GM12878 (cell line): ENCODE measurements around the gene SMCO1. TPM values are rescaled to one million over a fixed set of nuclear protein-coding genes. Genes with fewer than 3 reads are reported as not detected.

Experiments
- ATF2 ChIP-seq: IDR thresholded peaks from 2 replicates; pipeline ENCODE4 v1.6.1; 2012; ENCODE audit warnings: low read length, inconsistent platforms
- CBX5 ChIP-seq: sonication (generic); IDR thresholded peaks from 2 replicates; pipeline ENCODE4 v1.6.1; 2016; ENCODE audit warnings: low read depth, moderate library complexity, mild to moderate bottlenecking, inconsistent platforms
- DPF2 ChIP-seq: fragments of 450-650 bp; IDR thresholded peaks from 2 replicates; pipeline ENCODE4 v1.6.1; 2017; ENCODE audit warnings: mild to moderate bottlenecking
- FOXK2 ChIP-seq: fragments of 450-650 bp; IDR thresholded peaks from 2 replicates; pipeline ENCODE4 v1.6.1; 2017; ENCODE audit warnings: mild to moderate bottlenecking, moderate library complexity
- HDAC6 ChIP-seq: fragments of 200-600 bp; sonication (generic); IDR thresholded peaks from one replicate; pipeline ENCODE4 v1.8.0; 2017; ENCODE audit warnings: antibody characterized with exemption; ENCODE audit not compliant: unreplicated experiment
- IRF4 ChIP-seq: IDR thresholded peaks from 2 replicates; pipeline ENCODE4 v1.6.1; 2011; ENCODE audit warnings: low read depth, low read length
- KAT2A ChIP-seq: conservative IDR thresholded peaks from 2 replicates; pipeline ENCODE4 v1.6.1; 2011; ENCODE audit warnings: low read depth, low read length; ENCODE audit not compliant: control insufficient read depth
- MEF2B ChIP-seq: fragments of 450-650 bp; IDR thresholded peaks from 2 replicates; pipeline ENCODE4 v1.6.1; 2018; ENCODE audit warnings: mild to moderate bottlenecking, moderate library complexity; ENCODE audit not compliant: partially characterized antibody, poor library complexity, severe bottlenecking
- PAX5 ChIP-seq: IDR thresholded peaks from 2 replicates; pipeline ENCODE4 v1.6.1; 2011; ENCODE audit warnings: low read depth, low read length, borderline replicate concordance
- RELB ChIP-seq: fragments of 450-650 bp; IDR thresholded peaks from 2 replicates; pipeline ENCODE4 v1.6.1; 2017; ENCODE audit warnings: low read depth, mild to moderate bottlenecking, moderate library complexity
- SIN3A ChIP-seq: IDR thresholded peaks from 2 replicates; pipeline ENCODE4 v1.6.1; 2012; ENCODE audit warnings: low read depth, low read length, improper control_type of control experiment
- SREBF2 ChIP-seq: IDR thresholded peaks from 2 replicates; pipeline ENCODE4 v1.6.1; 2012; ENCODE audit warnings: mild to moderate bottlenecking, low read length
- STAT1 ChIP-seq: fragments of 450-650 bp; conservative IDR thresholded peaks from 2 replicates; pipeline ENCODE4 v1.6.1; 2014; ENCODE audit warnings: antibody characterized with exemption, mild to moderate bottlenecking
- TCF12 ChIP-seq: IDR thresholded peaks from 2 replicates; pipeline ENCODE4 v1.6.1; 2011; ENCODE audit warnings: low read depth, mild to moderate bottlenecking, low read length
- USF1 ChIP-seq: IDR thresholded peaks from 2 replicates; pipeline ENCODE4 v1.6.1; 2011; ENCODE audit warnings: borderline replicate concordance, low read depth, mild to moderate bottlenecking, moderate library complexity, mixed read lengths, low read length; ENCODE audit not compliant: insufficient read depth; ENCODE audit errors: extremely low read length
- ZBTB4 ChIP-seq: fragments of 450-650 bp; formaldehyde crosslinking; IDR thresholded peaks from 2 replicates; pipeline ENCODE4 v1.4.0; 2022; ENCODE audit warnings: mild to moderate bottlenecking, moderate library complexity
- ZNF207 ChIP-seq: fragments of 450-650 bp; IDR thresholded peaks from 2 replicates; pipeline ENCODE4 v1.6.1; 2014; ENCODE audit warnings: antibody characterized with exemption, mild to moderate bottlenecking, borderline replicate concordance
- ZNF274 ChIP-seq: IDR thresholded peaks from one replicate; pipeline ENCODE4 v1.8.0; 2011; ENCODE audit not compliant: insufficient read length, insufficient read depth
- polyA plus RNA-seq, 11 experiments: library from polyadenylated mRNA; depleted of rRNA in 4 of 11; unstranded in 6 of 11; stranded (reverse) in 5 of 11; fragments of >200 nt; fragmentation: Nextera tagmentation in 4 of 11; fragmentation: Illumina TruSeq in 1 of 11; extraction: Ambion mirVana in 4 of 11; extraction: Trizol in 1 of 11; gene quantifications; 1 replicate in 1 of 11; 2 replicates in 10 of 11; pipeline versions ENCODE4 v1.2.1 to v1.2.3, GENCODE V29; 2011 to 2016; ENCODE audit warnings: inconsistent platforms in 2 of 11, missing spikeins in 2 of 11, low read depth in 1 of 11
- total RNA-seq, 4 experiments: library from RNA; depleted of rRNA in 3 of 4; stranded (reverse); fragments of >200 nt in 3 of 4; fragmentation: Illumina TruSeq in 1 of 4; extraction: Trizol in 1 of 4; gene quantifications; 2 replicates each; pipeline versions ENCODE4 v1.2.1 to v1.2.3, GENCODE V29; 2013 to 2021
- TF ChIP-seq, protein P1 (sequence below): IDR thresholded peaks from 2 replicates; pipeline ENCODE4 v1.6.1; 2011; ENCODE audit warnings: mild to moderate bottlenecking, low read depth, low read length, moderate library complexity; ENCODE audit not compliant: insufficient replicate concordance
- TF ChIP-seq, protein P2 (sequence below): IDR thresholded peaks from 2 replicates; pipeline ENCODE4 v1.6.1; 2011; ENCODE audit warnings: low read depth, mild to moderate bottlenecking, low read length, moderate library complexity, borderline replicate concordance; ENCODE audit errors: extremely low read depth

SMCO1 gene
- total and polyA plus RNA-seq, 10 of the 15 experiments (the other 5 are each of a cell fraction or from before 2014, with no cell fraction given): 0.05 TPM; not detected in 9

DNA sequence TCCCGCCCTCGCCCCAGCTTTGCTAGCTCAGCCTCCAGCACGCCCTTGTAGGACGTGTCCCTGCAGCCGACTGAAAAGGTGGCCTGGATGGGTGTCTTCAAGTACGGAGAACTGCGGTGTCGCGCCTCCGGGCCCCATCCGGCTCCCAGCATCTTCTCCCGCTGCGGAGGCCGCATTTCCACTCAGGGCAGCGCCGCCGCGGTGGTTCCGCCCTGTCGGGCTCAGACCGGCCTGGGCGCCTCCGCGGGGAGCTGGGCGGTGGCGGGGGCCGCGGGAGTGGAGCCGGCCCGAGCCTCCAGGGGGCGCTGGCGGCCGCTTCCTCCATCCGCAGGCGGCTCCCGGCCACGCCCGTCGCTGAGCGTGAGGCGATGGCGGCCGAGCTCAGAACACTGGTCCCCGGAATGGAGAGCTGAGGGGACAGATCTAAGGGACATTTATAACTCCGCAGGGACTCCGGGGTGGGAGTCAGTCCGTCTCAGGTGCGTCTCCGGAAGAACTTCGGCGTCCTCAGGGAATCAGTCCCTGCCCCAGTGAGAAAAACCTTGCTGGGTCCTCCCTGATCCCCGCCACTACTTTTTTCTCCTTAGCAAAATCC lies 13.6 kb upstream of the SMCO1 start (continued):
- TF ChIP-seq SREBF2: no peak
- TF ChIP-seq ZBTB4 (CRISPR knock-in tag): no peak
- TF ChIP-seq, protein P1, sequence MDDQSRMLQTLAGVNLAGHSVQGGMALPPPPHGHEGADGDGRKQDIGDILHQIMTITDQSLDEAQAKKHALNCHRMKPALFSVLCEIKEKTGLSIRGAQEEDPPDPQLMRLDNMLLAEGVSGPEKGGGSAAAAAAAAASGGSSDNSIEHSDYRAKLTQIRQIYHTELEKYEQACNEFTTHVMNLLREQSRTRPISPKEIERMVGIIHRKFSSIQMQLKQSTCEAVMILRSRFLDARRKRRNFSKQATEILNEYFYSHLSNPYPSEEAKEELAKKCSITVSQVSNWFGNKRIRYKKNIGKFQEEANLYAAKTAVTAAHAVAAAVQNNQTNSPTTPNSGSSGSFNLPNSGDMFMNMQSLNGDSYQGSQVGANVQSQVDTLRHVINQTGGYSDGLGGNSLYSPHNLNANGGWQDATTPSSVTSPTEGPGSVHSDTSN: no peak
- no peak for TF ChIP-seq KAT2A
- TF ChIP-seq, protein P2, sequence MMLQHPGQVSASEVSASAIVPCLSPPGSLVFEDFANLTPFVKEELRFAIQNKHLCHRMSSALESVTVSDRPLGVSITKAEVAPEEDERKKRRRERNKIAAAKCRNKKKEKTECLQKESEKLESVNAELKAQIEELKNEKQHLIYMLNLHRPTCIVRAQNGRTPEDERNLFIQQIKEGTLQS: no peak
- no peak for TF ChIP-seq STAT1
- TF ChIP-seq FOXK2: no peak
- TF ChIP-seq HDAC6: no peak
- peak; percentile 17; the same call in 1 of the 2 replicates for TF ChIP-seq PAX5
- no peak for TF ChIP-seq IRF4
- TF ChIP-seq ZNF207: no peak
- no peak for TF ChIP-seq CBX5
- TF ChIP-seq SIN3A: no peak
- no peak for TF ChIP-seq ZNF274
- TF ChIP-seq TCF12: no peak
- no peak for TF ChIP-seq RELB
- peak; percentile 23; the same call in 1 of the 2 replicates for TF ChIP-seq DPF2
- no peak for TF ChIP-seq MEF2B
- TF ChIP-seq ATF2: no peak
- no peak for TF ChIP-seq USF1
